Fibroblast of lung (primary cell): Measurements from ENCODE around the gene FAM72D.
"Not testable (repeated sequence)": the region's sequence is repeated elsewhere in the genome, so short reads cannot be mapped to it uniquely, and the experiment has no call there.

Experiments
- CTCF ChIP-seq, 2 donors: IDR thresholded peaks in 1 of 2; conservative IDR thresholded peaks in 1 of 2; 1 replicate in 1 of 2; 2 replicates in 1 of 2; pipeline ENCODE4 v1.5.1; 2011 to 2012; ENCODE audit warnings: low read length in 2 of 2, control low read depth in 1 of 2, inconsistent platforms in 1 of 2, low read depth in 1 of 2, mild to moderate bottlenecking in 1 of 2
- EZH2 ChIP-seq: IDR thresholded peaks from 2 replicates; pipeline ENCODE4 v1.5.1; 2012; ENCODE audit warnings: low read length, control low read depth, mild to moderate bottlenecking; ENCODE audit errors: missing control alignments

GRCh38 chr1:145125112-145125511 lies 29.3 kb downstream of the FAM72D start:
- TF ChIP-seq CTCF (conservative IDR thresholded peaks at IDR 0.05 in 1 of 2, IDR thresholded peaks at IDR 0.05 in 1 of 2; ENCODE audit: low read depth in 1 of 2, low read length in 2 of 2); EZH2: not testable (repeated sequence)
